Uterus (tissue), 4 donors: Measurements from ENCODE around the gene ACAP3. TPM values are rescaled to one million over a fixed set of nuclear protein-coding genes. Genes with fewer than 3 reads are reported as not detected.

Experiments
- DNase-seq, 2 donors: peaks; one replicate each; pipeline ENCODE4 v3.0.0-alpha.2; 2019 to 2020
- H3K27ac ChIP-seq, 2 donors: fragments of 200-600 bp; sonication (generic); 1 replicate in 1 of 2; 2 replicates in 1 of 2; pipeline ENCODE4 v1.5.1; 2016 to 2018
- H3K27me3 ChIP-seq, 2 donors: fragments of 200-600 bp; sonication (generic); one replicate each; pipeline ENCODE4 v1.5.1; 2018 to 2019; ENCODE audit warnings: control low read depth in 1 of 2
- H3K36me3 ChIP-seq, 2 donors: fragments of 200-600 bp; sonication (generic); one replicate each; pipeline ENCODE4 v1.5.1; 2019; ENCODE audit warnings: control low read depth in 1 of 2
- H3K4me1 ChIP-seq, 2 donors: fragments of 200-600 bp; sonication (generic); one replicate each; pipeline ENCODE4 v1.5.1; 2018 to 2019; ENCODE audit warnings: control low read depth in 1 of 2
- H3K4me3 ChIP-seq, 2 donors: fragments of 200-600 bp; sonication (generic); 1 replicate in 1 of 2; 2 replicates in 1 of 2; pipeline ENCODE4 v1.5.1; 2018 to 2019; ENCODE audit warnings: mild to moderate bottlenecking in 1 of 2
- H3K9me3 ChIP-seq, 2 donors: fragments of 200-600 bp; sonication (generic); one replicate each; pipeline ENCODE4 v1.5.1; 2019; ENCODE audit warnings: control low read depth in 1 of 2
- CTCF ChIP-seq, 4 experiments: fragments of 200-600 bp in 2 of 4; fragments of 450-650 bp in 2 of 4; sonication (generic) in 2 of 4; IDR thresholded peaks; one replicate each; pipeline ENCODE4 v1.5.1; 2016 to 2019; ENCODE audit warnings: antibody characterized with exemption in 4 of 4, mild to moderate bottlenecking in 2 of 4, moderate library complexity in 1 of 4
- POLR2A ChIP-seq, 2 donors: fragments of 450-650 bp; IDR thresholded peaks; one replicate each; pipeline ENCODE4 v1.6.1; 2016; ENCODE audit warnings: antibody characterized with exemption in 2 of 2, mild to moderate bottlenecking in 1 of 2, moderate library complexity in 1 of 2
- intact Hi-C: fragments of 100-400 bp; cut with DNase I; formaldehyde crosslinking; loops from one replicate; pipeline ENCODE4 v1.15.1; 2023; ENCODE audit warnings: low total_unique reads
- total RNA-seq, 4 donors: library from RNA; depleted of rRNA in 3 of 4; stranded (reverse); fragments of >200 nt in 3 of 4; gene quantifications; one replicate each; pipeline versions ENCODE4 v1.1.0 to v1.2.4, GENCODE V29; 2014 to 2023
- donor health status: DM: yes; HTN: yes; CAD: no.

Gene ACAP3
- total RNA-seq, 4 donors from 2014 or later = 11.2 to 98.5 (median 44.0) TPM

- Histone ChIP-seq H3K9me3 (no peaks in the 10 kb centered on the region), H3K27ac (no peak overlapping the region), H3K4me1 (peaks cover 0 to 16% of the 10 kb centered on the region in 2 donors), H3K36me3 (no peaks in the 10 kb centered on the region), H3K27me3 (no peaks in the 10 kb centered on the region), H3K4me3 (no peak overlapping the region)
- DNase-seq = no peak
- intact Hi-C loops = no loop called here
- TF ChIP-seq POLR2A (IDR thresholded peaks at IDR 0.05) = no peak
- no peak for TF ChIP-seq CTCF (IDR thresholded peaks at IDR 0.05)
Measured at GRCh38 chr1:1292851-1293250, 14.9 kb downstream of the ACAP3 start.

GRCh38 chr1:1292442-1292779 is 15.3 kb downstream of the ACAP3 start:
- TF ChIP-seq POLR2A (IDR thresholded peaks at IDR 0.05) = no peak
- no peak for TF ChIP-seq CTCF (IDR thresholded peaks at IDR 0.05)
- DNase-seq = peak in 1 of 2 donors; percentile 17
- no peak overlapping the region for H3K4me3 ChIP-seq
- H3K27me3 ChIP-seq = no peaks in the 10 kb centered on the region
- H3K27ac ChIP-seq = no peak overlapping the region
- intact Hi-C loops = no loop called here
- peaks cover 0 to 16% of the 10 kb centered on the region in 2 donors for H3K4me1 ChIP-seq
- H3K9me3 ChIP-seq = no peaks in the 10 kb centered on the region
- H3K36me3 ChIP-seq = no peaks in the 10 kb centered on the region

GRCh38 chr1:1291548-1292441 is 15.9 kb downstream of the ACAP3 start:
- no peaks in the 10 kb centered on the region for H3K36me3 ChIP-seq
- peaks cover 0 to 16% of the 10 kb centered on the region in 2 donors for H3K4me1 ChIP-seq
- no peak overlapping the region for H3K27ac ChIP-seq
- no peak overlapping the region for H3K4me3 ChIP-seq
- no peaks in the 10 kb centered on the region for H3K9me3 ChIP-seq
- H3K27me3 ChIP-seq = no peaks in the 10 kb centered on the region
- DNase-seq = peak; percentile 68 to 70
- intact Hi-C loops = no loop called here
- TF ChIP-seq CTCF (IDR thresholded peaks at IDR 0.05) (peak; percentile 61 to 80 (median 70)), POLR2A (IDR thresholded peaks at IDR 0.05) (no peak)

- no peaks in the 10 kb centered on the region for H3K27me3 ChIP-seq
- no peak overlapping the region for H3K4me3 ChIP-seq
- intact Hi-C loops = no loop called here
- H3K4me1 ChIP-seq = peaks cover 0 to 16% of the 10 kb centered on the region in 2 donors
- no peak overlapping the region for H3K27ac ChIP-seq
- no peaks in the 10 kb centered on the region for H3K9me3 ChIP-seq
- no peaks in the 10 kb centered on the region for H3K36me3 ChIP-seq
- no peak for TF ChIP-seq POLR2A (IDR thresholded peaks at IDR 0.05)
- TF ChIP-seq CTCF (IDR thresholded peaks at IDR 0.05) = no peak
- peak in 1 of 2 donors; percentile 44 for DNase-seq
Measured at GRCh38 chr1:1291023-1291528, 16.7 kb downstream of the ACAP3 start.

- DNase-seq = peak in 1 of 2 donors; percentile 31
- no peaks in the 10 kb centered on the region for H3K9me3 ChIP-seq
- peaks cover 0 to 16% of the 10 kb centered on the region in 2 donors for H3K4me1 ChIP-seq
- H3K27ac ChIP-seq = no peak overlapping the region
- no peaks in the 10 kb centered on the region for H3K36me3 ChIP-seq
- no peak overlapping the region for H3K4me3 ChIP-seq
- intact Hi-C loops = no loop called here
- H3K27me3 ChIP-seq = no peaks in the 10 kb centered on the region
- TF ChIP-seq POLR2A (IDR thresholded peaks at IDR 0.05) = no peak
- peak; percentile 18 to 60 (median 32) for TF ChIP-seq CTCF (IDR thresholded peaks at IDR 0.05)
Measured at GRCh38 chr1:1290238-1290731, 17.4 kb downstream of the ACAP3 start.
